ENCODE data around the gene DNAJA1.
"Not testable (repeated sequence)": the region's sequence is repeated elsewhere in the genome, so short reads cannot be mapped to it uniquely, and the experiment has no call there.

DNAJA1 gene

DNA sequence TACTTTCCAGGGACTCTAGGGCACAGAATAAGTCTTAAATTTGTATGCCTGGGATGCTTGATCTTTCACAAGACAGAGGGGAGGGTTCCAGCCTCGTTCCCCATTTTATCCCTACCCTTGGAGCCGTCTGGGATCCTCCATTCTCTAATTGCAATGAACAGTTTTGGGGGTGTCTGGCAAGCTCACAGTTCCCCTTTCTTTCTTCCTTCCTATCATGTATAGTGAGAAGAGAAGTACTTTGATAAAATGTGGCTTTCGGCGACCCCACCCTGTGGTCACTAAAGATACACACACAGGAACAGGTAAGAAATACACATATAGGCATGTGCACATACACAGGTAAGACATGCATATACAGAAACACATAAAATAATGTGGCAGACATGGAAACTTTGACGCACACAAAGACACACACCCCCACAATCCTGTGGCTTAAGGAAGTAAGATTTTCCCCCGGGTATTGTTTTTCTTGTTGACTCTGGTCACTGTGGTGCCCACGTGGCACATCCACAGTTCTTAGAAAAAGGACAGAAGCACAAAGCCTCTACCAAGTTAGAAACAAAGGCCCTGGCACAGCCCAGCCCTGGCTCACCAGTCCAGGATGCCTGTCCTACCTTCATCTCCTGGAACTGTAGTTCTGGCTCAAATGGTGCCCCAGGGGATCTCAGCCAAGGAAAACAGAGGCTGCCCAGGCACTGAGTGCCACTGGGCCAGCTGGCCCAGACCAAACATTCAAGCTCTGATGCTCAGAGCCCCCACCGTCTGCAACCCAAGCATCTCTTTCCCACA, 57.7 kb downstream of the DNAJA1 start:
- DNase-seq = peak; percentile 2

DNA sequence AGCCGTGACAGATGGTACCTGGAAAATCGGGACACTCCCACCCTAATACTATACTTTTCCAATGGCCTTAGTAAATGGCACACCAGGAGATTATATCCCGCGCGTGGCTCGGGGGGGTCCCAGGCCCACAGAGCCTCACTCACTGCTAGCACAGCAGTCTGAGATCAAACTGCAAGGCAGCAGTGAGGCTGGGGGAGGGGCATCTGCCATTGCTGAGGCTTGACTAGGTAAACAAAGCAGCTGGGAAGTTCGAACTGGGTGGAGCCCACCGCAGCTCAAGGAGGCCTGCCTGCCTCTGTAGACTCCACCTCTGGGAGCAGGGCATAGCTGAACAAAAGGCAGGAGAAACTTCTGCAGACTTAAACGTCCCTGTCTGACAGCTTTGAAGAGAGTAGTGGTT, 60.6 kb downstream of the DNAJA1 start:
- not testable (repeated sequence) for DNase-seq
